Gastrocnemius medialis (tissue), 4 donors: ENCODE measurements around the gene FLT3LG.

Source experiments
- CTCF ChIP-seq, 5 experiments: fragments of 450-650 bp in 3 of 5; fragments of 200-600 bp in 2 of 5; sonication (generic) in 2 of 5; IDR thresholded peaks in 4 of 5; conservative IDR thresholded peaks in 1 of 5; 1 replicate in 4 of 5; 2 replicates in 1 of 5; pipeline ENCODE4 v1.5.1; 2016 to 2019; ENCODE audit warnings: antibody characterized with exemption in 5 of 5, mild to moderate bottlenecking in 3 of 5, moderate library complexity in 3 of 5
- POLR2A ChIP-seq, 2 donors: fragments of 450-650 bp; IDR thresholded peaks; one replicate each; pipeline ENCODE4 v1.6.1; 2017; ENCODE audit warnings: antibody characterized with exemption in 2 of 2, mild to moderate bottlenecking in 2 of 2, moderate library complexity in 2 of 2

- TF ChIP-seq CTCF (IDR thresholded peaks at IDR 0.05 in 4 of 5, conservative IDR thresholded peaks at IDR 0.05 in 1 of 5) (no peak), POLR2A (IDR thresholded peaks at IDR 0.05) (no peak)
Measured at GRCh38 chr19:49528211-49528771, 54.3 kb downstream of the FLT3LG start.
